Keratinocyte (primary cell): Measurements from ENCODE around the gene ANKRD33. TPM values are rescaled to one million over a fixed set of nuclear protein-coding genes. Genes with fewer than 3 reads are reported as not detected.

ENCODE experiments used
- DNase-seq: peaks from one replicate; pipeline ENCODE4 v3.0.0-alpha.2; 2011; ENCODE audit warnings: low read depth, missing footprints, low spot score
- FAIRE-seq: peaks from 2 replicates; lab custom pipeline; 2011; peaks lifted over from hg19 to GRCh38; lab: Jason Lieb, UNC
- H2AFZ ChIP-seq: 2 replicates; pipeline ENCODE4 v1.6.0; 2012; ENCODE audit warnings: low read length, control low read depth, inconsistent platforms; ENCODE audit not compliant: control insufficient read depth
- H3K27ac ChIP-seq: 2 replicates; pipeline ENCODE4 v1.5.1; 2011; ENCODE audit warnings: low read length; ENCODE audit not compliant: control insufficient read depth, insufficient read depth
- H3K27me3 ChIP-seq: 3 replicates; pipeline ENCODE4 v1.6.0; 2011; ENCODE audit warnings: low read length; ENCODE audit not compliant: control insufficient read depth, insufficient read depth; ENCODE audit errors: extremely low read depth
- H3K36me3 ChIP-seq, 2 experiments: 2 replicates in 1 of 2; 3 replicates in 1 of 2; pipeline ENCODE4 v1.5.1; 2011; ENCODE audit warnings: low read length in 2 of 2, mild to moderate bottlenecking in 1 of 2; ENCODE audit not compliant: control insufficient read depth in 2 of 2, insufficient read depth in 2 of 2; ENCODE audit errors: extremely low read depth in 1 of 2
- H3K4me1 ChIP-seq: 3 replicates; pipeline ENCODE4 v1.5.1; 2011; ENCODE audit warnings: low read length; ENCODE audit not compliant: control insufficient read depth, insufficient read depth; ENCODE audit errors: extremely low read depth
- H3K4me2 ChIP-seq: 3 replicates; pipeline ENCODE4 v1.6.0; 2011; ENCODE audit warnings: low read depth, low read length; ENCODE audit not compliant: control insufficient read depth, insufficient read depth; ENCODE audit errors: extremely low read depth
- H3K4me3 ChIP-seq, 3 experiments: fragments of 200-600 bp in 1 of 3; sonication (generic) in 1 of 3; 2 replicates in 2 of 3; 3 replicates in 1 of 3; pipeline ENCODE4 v1.5.1; 2011 to 2016; ENCODE audit warnings: low read length in 3 of 3, mild to moderate bottlenecking in 3 of 3, control low read depth in 2 of 3, inconsistent platforms in 1 of 3, low read depth in 1 of 3, mixed read lengths in 1 of 3, mixed run types in 1 of 3, moderate library complexity in 1 of 3; ENCODE audit not compliant: control insufficient read depth in 2 of 3, insufficient read depth in 2 of 3; ENCODE audit errors: extremely low read depth in 1 of 3
- H3K79me2 ChIP-seq: 2 replicates; pipeline ENCODE4 v1.6.0; 2012; ENCODE audit warnings: low read length; ENCODE audit not compliant: control insufficient read depth, insufficient read depth
- H3K9ac ChIP-seq: 3 replicates; pipeline ENCODE4 v1.6.0; 2011; ENCODE audit warnings: low read length; ENCODE audit not compliant: control insufficient read depth, insufficient read depth; ENCODE audit errors: extremely low read depth
- H3K9me1 ChIP-seq: 3 replicates; pipeline ENCODE4 v1.6.0; 2011; ENCODE audit warnings: low read length; ENCODE audit not compliant: control insufficient read depth, insufficient read depth; ENCODE audit errors: extremely low read depth
- H3K9me3 ChIP-seq: 2 replicates; pipeline ENCODE4 v1.5.1; 2012; ENCODE audit warnings: low read depth, low read length; ENCODE audit not compliant: control insufficient read depth
- H4K20me1 ChIP-seq: 3 replicates; pipeline ENCODE4 v1.6.0; 2011; ENCODE audit warnings: low read length; ENCODE audit not compliant: control insufficient read depth, insufficient read depth; ENCODE audit errors: extremely low read depth
- CTCF ChIP-seq, 3 experiments: IDR thresholded peaks in 1 of 3; conservative IDR thresholded peaks in 1 of 3; optimal IDR thresholded peaks in 1 of 3; 2 replicates in 2 of 3; 3 replicates in 1 of 3; pipeline versions ENCODE3 to v1.5.1; 2011; ENCODE audit warnings: low read length in 3 of 3, mild to moderate bottlenecking in 3 of 3, moderate library complexity in 2 of 3, control low read depth in 1 of 3, inconsistent platforms in 1 of 3; ENCODE audit not compliant: insufficient read depth in 2 of 3; ENCODE audit errors: extremely low read depth in 1 of 3
- EZH2 ChIP-seq: IDR thresholded peaks from one replicate; pipeline ENCODE4 v1.6.1; 2012; ENCODE audit warnings: inconsistent platforms, mild to moderate bottlenecking, low read length, moderate library complexity
- dilution Hi-C: fragments of 300-500 bp; cut with MboI; formaldehyde crosslinking; loops from one replicate; pipeline ENCODE4 v1.7.0; 2020; ENCODE audit warnings: low sequenced_read_pairs; ENCODE audit not compliant: extremely low pct_ligation_motif_present
- polyA plus RNA-seq, 5 experiments: library from polyadenylated mRNA; depleted of rRNA in 3 of 5; stranded (reverse) in 3 of 5; stranded (forward) in 1 of 5; unstranded in 1 of 5; fragments of >200 nt; gene quantifications; 1 replicate in 1 of 5; 2 replicates in 3 of 5; 3 replicates in 1 of 5; pipeline versions ENCODE4 v1.2.1 to v1.2.3, GENCODE V29; 2011 to 2012; ENCODE audit warnings: missing spikeins in 2 of 5, low read depth in 1 of 5, low replicate concordance in 1 of 5

Gene ANKRD33
- polyA plus RNA-seq, 1 donor (not counting 4 experiments of a cell fraction or from before 2014, with no cell fraction given) = not detected

GRCh38 chr12:51865757-51866270, 22.1 kb upstream of the ANKRD33 start:
- DNase-seq (no peak), FAIRE-seq (no peak)
- no peak overlapping the region for H3K4me3 ChIP-seq
- no peak overlapping the region for H3K27ac ChIP-seq
- dilution Hi-C loops = no loop called here
- H4K20me1 ChIP-seq = no peaks in the 10 kb centered on the region
- H3K4me2 ChIP-seq = no peak overlapping the region
- H3K4me1 ChIP-seq = no peaks in the 10 kb centered on the region
- peaks cover 73% of the 10 kb centered on the region for H3K27me3 ChIP-seq
- H2AFZ ChIP-seq = no peak overlapping the region
- H3K9me3 ChIP-seq = no peaks in the 10 kb centered on the region
- no peak for TF ChIP-seq CTCF (optimal IDR thresholded peaks at IDR 0.05 in 1 of 3, IDR thresholded peaks at IDR 0.05 in 1 of 3, conservative IDR thresholded peaks at IDR 0.05 in 1 of 3; ENCODE audit: extremely low read depth in 1 of 3, insufficient read depth in 2 of 3, low read length in 3 of 3)
- no peak for TF ChIP-seq EZH2
- no peaks in the 10 kb centered on the region for H3K79me2 ChIP-seq
- H3K9me1 ChIP-seq = no peaks in the 10 kb centered on the region
- no peaks in the 10 kb centered on the region for H3K36me3 ChIP-seq
- H3K9ac ChIP-seq = no peak overlapping the region

GRCh38 chr12:51866324-51866723, 21.6 kb upstream of the ANKRD33 start:
- TF ChIP-seq CTCF (optimal IDR thresholded peaks at IDR 0.05 in 1 of 3, IDR thresholded peaks at IDR 0.05 in 1 of 3, conservative IDR thresholded peaks at IDR 0.05 in 1 of 3; ENCODE audit: extremely low read depth in 1 of 3, insufficient read depth in 2 of 3, low read length in 3 of 3) = no peak
- TF ChIP-seq EZH2 = no peak
- Histone ChIP-seq H3K9me3 (no peaks in the 10 kb centered on the region), H3K9ac (no peak overlapping the region), H2AFZ (no peak overlapping the region), H3K27ac (no peak overlapping the region), H3K4me1 (no peaks in the 10 kb centered on the region), H4K20me1 (no peaks in the 10 kb centered on the region), H3K27me3 (peaks cover 78% of the 10 kb centered on the region), H3K4me2 (no peak overlapping the region), H3K36me3 (no peaks in the 10 kb centered on the region), H3K79me2 (no peaks in the 10 kb centered on the region), H3K4me3 (no peak overlapping the region), H3K9me1 (no peaks in the 10 kb centered on the region)
- dilution Hi-C loops = no loop called here
- FAIRE-seq = no peak
- DNase-seq = no peak
